HG02678 (cell line): ENCODE measurements around the gene MEP1A.
"Not testable (repeated sequence)": the region's sequence is repeated elsewhere in the genome, so short reads cannot be mapped to it uniquely, and the experiment has no call there.

Experiments used
- ATAC-seq: cut with Tn5 transposase; IDR thresholded peaks from one replicate; pipeline ENCODE4 v1.9.1; 2021; ENCODE audit warnings: mild to moderate bottlenecking, moderate library complexity; ENCODE audit not compliant: unreplicated experiment

The MEP1A gene

GRCh38 chr6:46793138-46793537 lies at the start of gene MEP1A:
TSS of gene MEP1A (plus strand) at chr6:46793389. CDS start at chr6:46793399, 10 bp downstream.
- ATAC-seq, result no peak

GRCh38 chr6:46743425-46744158 lies 49.6 kb upstream of the MEP1A start:
- ATAC-seq, result no peak

- ATAC-seq, result not testable (repeated sequence)
Observed at GRCh38 chr6:46744159-46744725, 48.9 kb upstream of the MEP1A start.

GRCh38 chr6:46745973-46746372 lies 47.2 kb upstream of the MEP1A start:
- ATAC-seq, result no peak

- ATAC-seq, result no peak
Observed at GRCh38 chr6:46746696-46747095, 46.5 kb upstream of the MEP1A start, which contains the start of gene ANKRD66. TSS of gene ANKRD66 (plus strand) at chr6:46746933. CDS start at chr6:46751949, 5,016 bp downstream.

- ATAC-seq, result no peak
Observed at GRCh38 chr6:46748940-46749503, 44.2 kb upstream of the MEP1A start.

- ATAC-seq, result no peak
Observed at GRCh38 chr6:46749731-46750130, 43.5 kb upstream of the MEP1A start.

- no peak for ATAC-seq
Observed at GRCh38 chr6:46751658-46752057, 41.5 kb upstream of the MEP1A start.

- ATAC-seq, result no peak
Observed at GRCh38 chr6:46755865-46756264, 37.3 kb upstream of the MEP1A start.

GRCh38 chr6:46756469-46757213 lies 36.5 kb upstream of the MEP1A start:
- ATAC-seq, result no peak

GRCh38 chr6:46757214-46757596 lies 36.0 kb upstream of the MEP1A start:
- ATAC-seq, result no peak

- no peak for ATAC-seq
Observed at GRCh38 chr6:46758960-46759753, 34.0 kb upstream of the MEP1A start.

GRCh38 chr6:46760925-46761324 lies 32.3 kb upstream of the MEP1A start:
- no peak for ATAC-seq

GRCh38 chr6:46763466-46763865 lies 29.7 kb upstream of the MEP1A start:
- no peak for ATAC-seq

- not testable (repeated sequence) for ATAC-seq
Observed at GRCh38 chr6:46764280-46764679, 28.9 kb upstream of the MEP1A start.

- ATAC-seq, result no peak
Observed at GRCh38 chr6:46764961-46765360, 28.2 kb upstream of the MEP1A start.

- ATAC-seq, result no peak
Observed at GRCh38 chr6:46772016-46772415, 21.2 kb upstream of the MEP1A start.

GRCh38 chr6:46772762-46773161 lies 20.4 kb upstream of the MEP1A start:
- peak; percentile 59 for ATAC-seq

- no peak for ATAC-seq
Observed at GRCh38 chr6:46773201-46773855, 19.9 kb upstream of the MEP1A start.

GRCh38 chr6:46774736-46775135 lies 18.5 kb upstream of the MEP1A start:
- ATAC-seq, result not testable (repeated sequence)
